Transverse colon (tissue), 3 donors: ENCODE results near the gene TXN2.

ENCODE experiments used
- CTCF ChIP-seq, 5 experiments: fragments of 200-600 bp in 3 of 5; fragments of 450-650 bp in 2 of 5; sonication (generic) in 3 of 5; IDR thresholded peaks; 1 replicate in 2 of 5; 2 replicates in 3 of 5; pipeline ENCODE4 v1.5.1; 2016 to 2017; ENCODE audit warnings: antibody characterized with exemption in 5 of 5, inconsistent platforms in 3 of 5, mild to moderate bottlenecking in 2 of 5, moderate library complexity in 1 of 5
- EP300 ChIP-seq: sonication (generic); formaldehyde crosslinking; IDR thresholded peaks from one replicate; pipeline ENCODE4 v1.6.1; 2017; ENCODE audit warnings: antibody characterized with exemption, low read depth
- POLR2A ChIP-seq: fragments of 450-650 bp; IDR thresholded peaks from one replicate; pipeline ENCODE4 v1.6.1; 2016; ENCODE audit warnings: antibody characterized with exemption, mild to moderate bottlenecking, moderate library complexity

GRCh38 chr22:36417281-36417686 is 64.2 kb downstream of the TXN2 start:
- no peak for TF ChIP-seq CTCF (IDR thresholded peaks at IDR 0.05)
- TF ChIP-seq EP300, result no peak
- no peak for TF ChIP-seq POLR2A
